ENCODE data around the gene SLC25A26.

The SLC25A26 gene

GRCh38 chr3:66200147-66200546, 20.7 kb upstream of the SLC25A26 start:
- Histone ChIP-seq H3K4me1 (ENCODE audit: control insufficient read depth in 1 of 2, insufficient read depth in 2 of 2, low read length in 2 of 2) (no peaks in the 10 kb centered on the region), H3K36me3 (ENCODE audit: control insufficient read depth in 1 of 2, insufficient read depth in 2 of 2, low read length in 2 of 2) (no peaks in the 10 kb centered on the region)
- no CpG with 5 or more reads among the region's 3 CpGs for WGBS (ENCODE audit: extremely low coverage, insufficient coverage, insufficient read length)

DNA sequence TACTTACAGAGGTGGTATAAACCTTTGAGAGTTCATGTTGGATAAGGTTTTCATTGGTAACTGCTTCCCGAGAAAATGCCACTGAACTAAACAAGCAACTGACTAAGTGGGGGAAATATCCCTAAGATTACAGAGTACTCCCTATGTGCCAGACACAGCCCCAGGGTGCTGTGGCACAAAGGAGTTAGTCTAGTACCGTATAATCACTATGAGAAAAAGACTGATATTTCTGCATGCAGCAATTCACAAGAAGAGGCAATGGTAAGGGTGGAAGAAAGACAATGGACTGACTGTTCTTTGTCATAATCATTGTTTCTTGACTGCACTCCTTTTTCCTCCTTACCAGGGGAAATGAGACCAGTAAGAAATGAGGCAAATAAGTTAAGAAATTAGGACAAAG, 20.0 kb upstream of the SLC25A26 start:
- no peak overlapping the region for H3K4me2 ChIP-seq (ENCODE audit: low read length)
- no peaks in the 10 kb centered on the region for H3K4me1 ChIP-seq (ENCODE audit: control insufficient read depth in 1 of 2, insufficient read depth in 2 of 2, low read length in 2 of 2)
- no peaks in the 10 kb centered on the region for H3K27me3 ChIP-seq (ENCODE audit: insufficient read depth, low read length)
- H4K8ac ChIP-seq (ENCODE audit: low read depth, low read length): no peak overlapping the region
- no peak overlapping the region for H2BK120ac ChIP-seq (ENCODE audit: insufficient read depth, low read length, poor library complexity)
- no peak overlapping the region for H2AFZ ChIP-seq (ENCODE audit: insufficient read depth, low read length, poor library complexity)
- H3K18ac ChIP-seq (ENCODE audit: low read length): no peak overlapping the region
- H3K9ac ChIP-seq (ENCODE audit: low read length): no peak overlapping the region
- H3K79me1 ChIP-seq (ENCODE audit: low read length): no peaks in the 10 kb centered on the region
- H3K4me3 ChIP-seq (ENCODE audit: low read depth, low read length): no peak overlapping the region
- DNase-seq: no peak
- no peak overlapping the region for H3K14ac ChIP-seq (ENCODE audit: low read length)
- H4K91ac ChIP-seq (ENCODE audit: low read depth, low read length): no peak overlapping the region
- no peak overlapping the region for H3K4ac ChIP-seq (ENCODE audit: low read depth, low read length)
- no peak overlapping the region for H2BK5ac ChIP-seq (ENCODE audit: low read depth, low read length, poor library complexity)
- no CpG with 5 or more reads among the region's 2 CpGs for WGBS (ENCODE audit: extremely low coverage, insufficient coverage, insufficient read length)
- no peaks in the 10 kb centered on the region for H3K36me3 ChIP-seq (ENCODE audit: control insufficient read depth in 1 of 2, insufficient read depth in 2 of 2, low read length in 2 of 2)
- no peaks in the 10 kb centered on the region for H3K79me2 ChIP-seq (ENCODE audit: control insufficient read depth, insufficient read depth, low read length, poor library complexity)
- no peak overlapping the region for H3K23ac ChIP-seq (ENCODE audit: low read length)
- no peak overlapping the region for H2AK5ac ChIP-seq (ENCODE audit: low read length)
- H2BK12ac ChIP-seq (ENCODE audit: low read length): no peak overlapping the region
- peaks cover 3% of the 10 kb centered on the region for H3K9me3 ChIP-seq (ENCODE audit: insufficient read depth, low read depth, low read length)
- H4K12ac ChIP-seq (ENCODE audit: low read depth, low read length): no peak overlapping the region
- H3K27ac ChIP-seq (ENCODE audit: low read depth, low read length): no peak overlapping the region

More at GRCh38 chr3:66200147-66200546, 20.7 kb upstream of the SLC25A26 start:
- Histone ChIP-seq H4K91ac (ENCODE audit: low read depth, low read length) (no peak overlapping the region), H3K4me3 (ENCODE audit: low read depth, low read length) (no peak overlapping the region), H3K4ac (ENCODE audit: low read depth, low read length) (no peak overlapping the region), H4K12ac (ENCODE audit: low read depth, low read length) (no peak overlapping the region), H3K9me3 (ENCODE audit: insufficient read depth, low read depth, low read length) (peaks cover 3% of the 10 kb centered on the region), H2BK120ac (ENCODE audit: insufficient read depth, low read length, poor library complexity) (no peak overlapping the region), H2BK12ac (ENCODE audit: low read length) (no peak overlapping the region), H3K18ac (ENCODE audit: low read length) (no peak overlapping the region), H2AFZ (ENCODE audit: insufficient read depth, low read length, poor library complexity) (no peak overlapping the region), H4K8ac (ENCODE audit: low read depth, low read length) (no peak overlapping the region), H3K4me2 (ENCODE audit: low read length) (no peak overlapping the region), H3K23ac (ENCODE audit: low read length) (peak overlapping the region; percentile 10), H2AK5ac (ENCODE audit: low read length) (no peak overlapping the region), H3K79me2 (ENCODE audit: control insufficient read depth, insufficient read depth, low read length, poor library complexity) (no peaks in the 10 kb centered on the region), H3K79me1 (ENCODE audit: low read length) (no peaks in the 10 kb centered on the region), H3K14ac (ENCODE audit: low read length) (no peak overlapping the region), H3K27me3 (ENCODE audit: insufficient read depth, low read length) (no peaks in the 10 kb centered on the region), H2BK5ac (ENCODE audit: low read depth, low read length, poor library complexity) (no peak overlapping the region), H3K9ac (ENCODE audit: low read length) (no peak overlapping the region), H3K27ac (ENCODE audit: low read depth, low read length) (no peak overlapping the region)
- no peak for DNase-seq

DNA sequence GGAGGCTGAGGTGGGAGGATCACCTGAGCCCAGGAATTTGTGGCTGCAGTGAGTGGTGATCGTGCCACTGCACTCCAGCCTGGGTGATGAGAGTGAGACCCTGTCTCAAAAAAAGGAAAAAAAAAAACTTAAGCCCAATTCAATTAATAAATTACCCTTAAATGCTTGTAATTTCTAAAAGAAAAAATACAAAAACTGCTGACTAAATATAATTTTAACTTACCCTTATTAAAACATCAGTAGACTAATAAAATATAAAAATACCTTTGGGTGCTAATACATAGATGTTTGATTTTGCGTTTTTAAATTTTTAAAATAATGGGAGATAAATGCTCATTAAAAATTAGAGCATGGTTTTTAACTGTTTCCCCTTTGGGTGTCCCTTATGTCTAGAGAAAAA, 17.5 kb upstream of the SLC25A26 start:
- Histone ChIP-seq H3K9me3 (ENCODE audit: insufficient read depth, low read depth, low read length) (peaks cover 2% of the 10 kb centered on the region), H3K4me2 (ENCODE audit: low read length) (no peak overlapping the region), H2AK5ac (ENCODE audit: low read length) (no peak overlapping the region), H3K36me3 (ENCODE audit: control insufficient read depth in 1 of 2, insufficient read depth in 2 of 2, low read length in 2 of 2) (no peaks in the 10 kb centered on the region), H3K27me3 (ENCODE audit: insufficient read depth, low read length) (no peaks in the 10 kb centered on the region), H3K9ac (ENCODE audit: low read length) (no peak overlapping the region), H3K4me3 (ENCODE audit: low read depth, low read length) (no peak overlapping the region), H2BK5ac (ENCODE audit: low read depth, low read length, poor library complexity) (no peak overlapping the region), H4K91ac (ENCODE audit: low read depth, low read length) (no peak overlapping the region), H3K27ac (ENCODE audit: low read depth, low read length) (no peak overlapping the region), H3K79me2 (ENCODE audit: control insufficient read depth, insufficient read depth, low read length, poor library complexity) (no peaks in the 10 kb centered on the region), H3K4ac (ENCODE audit: low read depth, low read length) (no peak overlapping the region), H3K18ac (ENCODE audit: low read length) (no peak overlapping the region), H2BK12ac (ENCODE audit: low read length) (no peak overlapping the region), H3K23ac (ENCODE audit: low read length) (no peak overlapping the region), H3K14ac (ENCODE audit: low read length) (no peak overlapping the region), H2AFZ (ENCODE audit: insufficient read depth, low read length, poor library complexity) (no peak overlapping the region), H3K79me1 (ENCODE audit: low read length) (no peaks in the 10 kb centered on the region), H3K4me1 (ENCODE audit: control insufficient read depth in 1 of 2, insufficient read depth in 2 of 2, low read length in 2 of 2) (no peaks in the 10 kb centered on the region), H4K12ac (ENCODE audit: low read depth, low read length) (no peak overlapping the region), H4K8ac (ENCODE audit: low read depth, low read length) (no peak overlapping the region), H2BK120ac (ENCODE audit: insufficient read depth, low read length, poor library complexity) (no peak overlapping the region)
- WGBS (ENCODE audit: extremely low coverage, insufficient coverage, insufficient read length): 100% methylated on average over 1 of the region's 2 CpGs
- DNase-seq: no peak

DNA sequence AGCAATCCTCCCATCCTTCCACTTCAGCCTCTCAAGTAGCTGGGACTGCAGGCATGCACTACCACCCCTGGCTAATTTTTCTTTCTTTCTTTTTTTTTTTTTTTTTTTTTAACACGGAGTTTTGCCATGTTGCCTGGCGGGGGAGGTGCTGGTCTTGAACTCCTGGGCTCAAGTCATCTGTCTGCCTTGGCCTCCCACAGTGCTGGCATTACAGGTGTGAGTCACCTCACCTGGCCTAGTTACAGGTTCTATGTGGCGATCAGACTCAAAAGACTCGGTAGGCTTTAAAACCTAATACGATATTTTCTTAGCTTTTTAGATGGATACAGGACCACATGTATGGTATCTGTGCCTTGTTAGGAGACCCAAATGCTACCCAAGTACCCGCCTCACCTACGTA, 14.0 kb upstream of the SLC25A26 start:
- H3K18ac ChIP-seq (ENCODE audit: low read length): no peak overlapping the region
- no peak overlapping the region for H2BK12ac ChIP-seq (ENCODE audit: low read length)
- no peak overlapping the region for H4K8ac ChIP-seq (ENCODE audit: low read depth, low read length)
- no peak overlapping the region for H3K9ac ChIP-seq (ENCODE audit: low read length)
- no peak overlapping the region for H3K4me2 ChIP-seq (ENCODE audit: low read length)
- no peaks in the 10 kb centered on the region for H3K79me2 ChIP-seq (ENCODE audit: control insufficient read depth, insufficient read depth, low read length, poor library complexity)
- no peak overlapping the region for H3K4ac ChIP-seq (ENCODE audit: low read depth, low read length)
- no peaks in the 10 kb centered on the region for H3K4me1 ChIP-seq (ENCODE audit: control insufficient read depth in 1 of 2, insufficient read depth in 2 of 2, low read length in 2 of 2)
- H2BK5ac ChIP-seq (ENCODE audit: low read depth, low read length, poor library complexity): no peak overlapping the region
- H2AFZ ChIP-seq (ENCODE audit: insufficient read depth, low read length, poor library complexity): no peak overlapping the region
- H2AK5ac ChIP-seq (ENCODE audit: low read length): no peak overlapping the region
- H3K27ac ChIP-seq (ENCODE audit: low read depth, low read length): no peak overlapping the region
- no peak overlapping the region for H3K14ac ChIP-seq (ENCODE audit: low read length)
- no peaks in the 10 kb centered on the region for H3K27me3 ChIP-seq (ENCODE audit: insufficient read depth, low read length)
- WGBS (ENCODE audit: extremely low coverage, insufficient coverage, insufficient read length): no CpG with 5 or more reads among the region's 7 CpGs
- no peak overlapping the region for H3K4me3 ChIP-seq (ENCODE audit: low read depth, low read length)
- no peaks in the 10 kb centered on the region for H3K79me1 ChIP-seq (ENCODE audit: low read length)
- no peak overlapping the region for H2BK120ac ChIP-seq (ENCODE audit: insufficient read depth, low read length, poor library complexity)
- no peaks in the 10 kb centered on the region for H3K9me3 ChIP-seq (ENCODE audit: insufficient read depth, low read depth, low read length)
- no peak overlapping the region for H4K91ac ChIP-seq (ENCODE audit: low read depth, low read length)
- no peak for DNase-seq
- no peak overlapping the region for H3K23ac ChIP-seq (ENCODE audit: low read length)
- H4K12ac ChIP-seq (ENCODE audit: low read depth, low read length): no peak overlapping the region
- no peaks in the 10 kb centered on the region for H3K36me3 ChIP-seq (ENCODE audit: control insufficient read depth in 1 of 2, insufficient read depth in 2 of 2, low read length in 2 of 2)

Measured in trophoblast cell (in vitro differentiated cells and primary cell).